Bronchial epithelial cell (primary cell): Measurements from ENCODE around the gene CACNA1H. TPM values are rescaled to one million over a fixed set of nuclear protein-coding genes. Genes with fewer than 3 reads are reported as not detected.

ENCODE experiments used
- DNase-seq: peaks from one replicate; pipeline ENCODE4 v3.0.0-alpha.2; 2010; ENCODE audit warnings: low read depth
- FAIRE-seq: peaks from 2 replicates; lab custom pipeline; 2011; peaks lifted over from hg19 to GRCh38; lab: Jason Lieb, UNC
- H3K27me3 ChIP-seq: 2 replicates; pipeline ENCODE4 v1.5.1; 2011; ENCODE audit warnings: low read length; ENCODE audit not compliant: control insufficient read depth, insufficient read depth
- H3K36me3 ChIP-seq: 2 replicates; pipeline ENCODE4 v1.5.1; 2011; ENCODE audit warnings: low read length; ENCODE audit not compliant: control insufficient read depth, insufficient read depth
- H3K4me3 ChIP-seq: 2 replicates; pipeline ENCODE4 v1.5.1; 2011; ENCODE audit warnings: mild to moderate bottlenecking, low read depth, low read length, control low read depth
- total RNA-seq: library from RNA; depleted of rRNA; stranded (reverse); fragments of >200 nt; gene quantifications from 2 replicates; pipeline ENCODE4 v1.2.1, GENCODE V29; 2014
- TF ChIP-seq, protein P1 (sequence below): IDR thresholded peaks from 2 replicates; pipeline ENCODE4 v1.5.1; 2011; ENCODE audit warnings: mild to moderate bottlenecking, moderate library complexity, low read length, control low read depth, inconsistent platforms; ENCODE audit not compliant: insufficient read depth, severe bottlenecking

The CACNA1H gene
- total RNA-seq, 1 donor from 2014 or later, result not detected

DNA sequence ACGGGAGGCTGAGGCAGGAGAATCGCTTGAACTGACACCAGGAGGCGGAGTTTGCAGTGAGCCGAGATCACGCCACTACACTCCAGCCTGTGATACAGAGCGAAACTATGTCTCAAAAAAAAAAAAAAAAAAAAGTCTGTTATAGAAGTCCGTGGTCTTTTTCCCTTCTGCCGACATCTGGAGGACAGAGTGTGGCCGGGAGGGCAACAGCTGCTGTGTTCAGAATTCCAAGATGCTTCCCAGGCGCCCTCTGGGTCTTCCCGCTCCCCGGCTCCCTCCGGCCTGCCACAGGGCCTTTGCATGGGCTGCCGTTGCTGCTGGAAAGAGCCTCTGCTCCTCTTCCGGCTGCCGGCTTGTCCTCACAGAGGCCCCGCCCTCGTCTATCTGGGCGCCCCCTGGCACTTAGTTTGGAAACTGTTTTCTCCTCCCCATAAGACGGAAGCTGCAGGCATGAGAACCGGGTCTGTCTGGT lies 2.4 kb upstream of the CACNA1H start:
- no peaks in the 10 kb centered on the region for H3K36me3 ChIP-seq
- TF ChIP-seq, protein P1, sequence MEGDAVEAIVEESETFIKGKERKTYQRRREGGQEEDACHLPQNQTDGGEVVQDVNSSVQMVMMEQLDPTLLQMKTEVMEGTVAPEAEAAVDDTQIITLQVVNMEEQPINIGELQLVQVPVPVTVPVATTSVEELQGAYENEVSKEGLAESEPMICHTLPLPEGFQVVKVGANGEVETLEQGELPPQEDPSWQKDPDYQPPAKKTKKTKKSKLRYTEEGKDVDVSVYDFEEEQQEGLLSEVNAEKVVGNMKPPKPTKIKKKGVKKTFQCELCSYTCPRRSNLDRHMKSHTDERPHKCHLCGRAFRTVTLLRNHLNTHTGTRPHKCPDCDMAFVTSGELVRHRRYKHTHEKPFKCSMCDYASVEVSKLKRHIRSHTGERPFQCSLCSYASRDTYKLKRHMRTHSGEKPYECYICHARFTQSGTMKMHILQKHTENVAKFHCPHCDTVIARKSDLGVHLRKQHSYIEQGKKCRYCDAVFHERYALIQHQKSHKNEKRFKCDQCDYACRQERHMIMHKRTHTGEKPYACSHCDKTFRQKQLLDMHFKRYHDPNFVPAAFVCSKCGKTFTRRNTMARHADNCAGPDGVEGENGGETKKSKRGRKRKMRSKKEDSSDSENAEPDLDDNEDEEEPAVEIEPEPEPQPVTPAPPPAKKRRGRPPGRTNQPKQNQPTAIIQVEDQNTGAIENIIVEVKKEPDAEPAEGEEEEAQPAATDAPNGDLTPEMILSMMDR, result no peak
- no peak for FAIRE-seq
- H3K4me3 ChIP-seq, result no peak overlapping the region
- no peak for DNase-seq
- H3K27me3 ChIP-seq, result peaks cover 7% of the 10 kb centered on the region

DNA sequence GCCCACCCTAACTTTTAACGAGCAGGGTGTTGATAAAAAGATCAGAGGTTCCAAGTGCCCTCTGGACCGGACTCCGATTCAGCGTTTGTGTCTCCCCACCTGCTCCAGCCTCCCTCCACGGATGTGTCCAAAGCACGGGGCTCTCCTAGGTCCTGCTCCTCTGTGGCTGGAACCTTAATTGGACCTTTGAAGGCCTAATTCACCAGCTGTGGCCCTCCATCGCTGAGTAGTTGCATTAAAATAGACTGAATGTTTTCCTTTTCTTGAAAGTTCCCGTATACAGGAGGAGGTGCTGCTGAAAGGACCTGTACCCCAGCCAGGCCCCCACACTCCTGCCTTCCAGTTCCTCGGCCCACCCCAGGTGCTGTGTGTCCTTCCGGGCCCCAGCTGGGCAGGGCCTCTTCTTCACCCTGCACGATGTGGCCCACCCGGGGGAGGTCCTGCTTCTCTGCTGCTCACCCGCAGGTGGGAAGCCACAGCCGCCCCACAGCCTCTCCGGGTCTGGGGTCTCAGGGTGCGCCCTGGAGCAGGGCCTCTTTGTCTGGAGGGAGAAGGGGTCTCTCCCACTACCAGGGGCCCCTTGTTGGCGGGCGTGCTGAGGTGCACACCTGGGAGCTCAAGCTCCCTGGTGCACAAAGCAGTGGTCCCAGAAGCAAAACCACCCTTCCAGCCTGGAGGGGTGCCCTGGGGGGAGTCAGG lies 1.3 kb upstream of the CACNA1H start:
- Histone ChIP-seq H3K36me3 (no peaks in the 10 kb centered on the region), H3K27me3 (peaks cover 7% of the 10 kb centered on the region), H3K4me3 (no peak overlapping the region)
- TF ChIP-seq, protein P1, result no peak
- FAIRE-seq (no peak), DNase-seq (no peak)

GRCh38 chr16:1152123-1152638 lies 725 bp upstream of the CACNA1H start:
- DNase-seq (no peak), FAIRE-seq (no peak)
- H3K27me3 ChIP-seq, result peaks cover 7% of the 10 kb centered on the region
- TF ChIP-seq, protein P1, result no peak
- no peak overlapping the region for H3K4me3 ChIP-seq
- H3K36me3 ChIP-seq, result no peaks in the 10 kb centered on the region

DNA sequence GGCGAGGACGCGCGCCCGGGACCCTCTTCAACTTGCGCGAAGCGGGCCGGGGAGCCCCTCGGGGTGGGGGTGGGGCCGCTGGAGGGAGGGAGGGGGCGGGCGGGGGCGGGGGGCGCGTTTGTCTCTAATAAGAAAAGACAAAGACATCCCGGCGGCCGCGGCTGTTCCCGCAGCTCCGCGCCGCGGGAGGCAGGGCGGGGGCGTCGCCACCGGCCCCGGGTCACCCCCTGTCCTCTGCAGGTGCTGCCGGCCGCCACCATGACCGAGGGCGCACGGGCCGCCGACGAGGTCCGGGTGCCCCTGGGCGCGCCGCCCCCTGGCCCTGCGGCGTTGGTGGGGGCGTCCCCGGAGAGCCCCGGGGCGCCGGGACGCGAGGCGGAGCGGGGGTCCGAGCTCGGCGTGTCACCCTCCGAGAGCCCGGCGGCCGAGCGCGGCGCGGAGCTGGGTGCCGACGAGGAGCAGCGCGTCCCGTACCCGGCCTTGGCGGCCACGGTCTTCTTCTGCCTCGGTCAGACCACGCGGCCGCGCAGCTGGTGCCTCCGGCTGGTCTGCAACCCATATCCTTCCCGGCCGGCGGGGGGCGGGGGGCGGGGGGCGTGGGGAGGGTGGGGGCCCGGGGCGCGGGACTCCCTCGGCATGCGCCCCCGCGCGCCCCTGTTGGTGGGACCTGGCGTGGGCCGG lies 714 bp downstream of the CACNA1H start:
- no peak for FAIRE-seq
- H3K36me3 ChIP-seq, result no peaks in the 10 kb centered on the region
- no peak for DNase-seq
- no peak overlapping the region for H3K4me3 ChIP-seq
- peaks cover 7% of the 10 kb centered on the region for H3K27me3 ChIP-seq
- TF ChIP-seq, protein P1, result no peak

- H3K36me3 ChIP-seq, result no peaks in the 10 kb centered on the region
- peaks cover 7% of the 10 kb centered on the region for H3K27me3 ChIP-seq
- no peak for DNase-seq
- TF ChIP-seq, protein P1, result no peak
- FAIRE-seq, result no peak
- H3K4me3 ChIP-seq, result no peak overlapping the region
Measured at GRCh38 chr16:1154291-1154886, 1.5 kb downstream of the CACNA1H start.
